NCI-H524 treated with DMSO at 0.1 percent for 48 hours (cell line): ENCODE results near the gene SLFN5.
"Not testable (repeated sequence)": the region's sequence is repeated elsewhere in the genome, so short reads cannot be mapped to it uniquely, and the experiment has no call there.

Source experiments
- DNase-seq: peaks from one replicate; lab custom pipeline; 2025; lab: John Stamatoyannopoulos, UW

The SLFN5 gene

DNA sequence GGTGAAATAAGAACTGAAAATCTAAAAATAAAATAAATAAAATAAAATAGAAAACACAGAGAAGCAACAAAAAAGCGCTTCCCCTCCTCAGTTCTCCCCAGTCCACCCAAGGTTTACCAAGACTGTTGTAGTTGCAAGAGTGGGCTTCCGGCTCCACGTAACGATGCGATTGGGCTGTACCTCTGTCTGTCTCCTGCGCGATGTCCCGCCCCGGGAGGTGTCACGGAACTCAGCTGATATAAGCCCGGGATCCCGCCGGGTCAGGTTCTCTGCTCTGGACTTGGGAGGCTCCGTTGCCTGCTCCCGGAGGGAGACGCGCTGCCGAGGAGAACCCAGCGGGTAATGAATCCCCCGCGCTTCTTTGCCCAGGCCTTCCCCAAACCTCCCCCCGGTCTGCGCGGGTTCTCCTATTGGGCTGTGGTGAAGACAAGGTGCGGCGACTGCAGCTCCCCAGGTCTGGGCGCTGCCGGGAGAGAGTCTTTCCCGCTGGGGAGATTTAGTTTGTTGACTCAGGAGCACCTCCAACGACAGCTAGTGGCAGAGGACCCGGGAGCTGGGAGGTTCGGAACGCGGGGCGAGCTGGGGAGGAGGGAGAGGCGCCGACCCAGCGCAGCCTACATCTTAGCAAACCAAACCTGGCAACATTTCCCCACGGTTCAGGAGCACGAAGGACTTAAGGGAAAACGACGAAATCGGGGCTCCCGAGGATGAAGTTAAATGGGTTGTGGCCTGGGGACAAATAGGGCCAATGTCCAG is at the start of gene SLFN5:
SLFN5 (plus strand) TSS at position 268 of the 756 bp plus-strand sequence. CDS start 15,619 bp downstream, outside the sequence.
- no peak for DNase-seq

DNA sequence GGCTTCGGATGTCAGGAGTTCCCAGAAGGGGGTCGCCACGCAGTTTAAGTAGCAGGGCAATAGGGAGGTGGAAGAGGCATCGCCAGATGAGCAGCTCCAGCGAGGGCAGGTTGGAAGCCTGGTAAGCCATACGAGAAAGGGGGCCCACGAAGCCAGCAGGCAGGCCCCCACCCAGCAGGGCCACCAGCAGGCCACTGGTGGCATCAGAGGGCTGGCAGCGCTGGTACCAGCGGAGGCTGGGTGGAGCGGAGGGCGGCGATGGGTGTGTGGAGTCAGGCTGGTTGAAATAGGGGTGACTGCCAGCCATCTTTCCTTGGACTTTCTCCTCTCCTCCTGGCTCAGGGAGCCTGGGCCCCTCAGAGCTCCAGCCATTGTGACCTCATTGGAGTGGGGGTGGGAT is 48.9 kb upstream of the SLFN5 start, which contains the start of gene SLC35G3:
SLC35G3 (minus strand) TSS at position 393 of the 400 bp plus-strand sequence; CDS start at position 307, 86 bp downstream.
- DNase-seq = not testable (repeated sequence)

DNA sequence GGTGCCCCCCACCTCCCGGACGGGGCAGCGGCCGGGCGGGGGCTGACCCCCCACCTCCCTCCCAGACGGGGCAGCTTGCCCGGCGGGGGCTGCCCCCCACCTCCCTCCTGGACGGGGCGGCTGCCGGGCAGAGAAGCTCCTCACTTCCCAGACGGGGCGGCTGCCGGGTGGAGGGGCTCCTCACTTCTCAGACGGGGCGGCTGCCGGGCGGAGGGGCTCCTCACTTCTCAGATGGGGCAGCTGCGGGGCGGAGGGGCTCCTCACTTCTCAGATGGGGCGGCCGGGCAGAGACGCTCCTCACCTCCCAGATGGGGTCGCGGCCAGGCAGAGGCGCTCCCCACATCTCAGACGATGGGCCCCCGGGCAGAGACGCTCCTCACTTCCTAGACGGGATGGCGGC is 47.8 kb upstream of the SLFN5 start:
- DNase-seq = not testable (repeated sequence)

DNA sequence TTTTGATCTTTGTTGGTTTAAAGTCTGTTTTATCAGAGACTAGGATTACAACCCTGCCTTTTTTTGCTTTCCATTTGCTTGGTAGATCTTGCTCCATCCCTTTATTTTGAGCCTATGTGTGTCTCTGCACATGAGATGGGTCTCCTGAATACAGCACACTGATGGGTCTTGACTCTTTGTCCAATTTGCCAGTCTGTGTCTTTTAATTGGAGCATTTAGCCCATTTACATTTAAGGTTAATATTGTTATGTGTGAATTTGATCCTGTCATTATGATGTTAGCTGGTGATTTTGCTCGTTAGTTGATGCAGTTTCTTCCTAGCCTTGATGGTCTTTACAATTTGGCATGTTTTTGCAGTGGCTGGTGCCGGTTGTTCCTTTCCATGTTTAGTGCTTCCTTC is 40.3 kb upstream of the SLFN5 start:
- DNase-seq = not testable (repeated sequence)

DNA sequence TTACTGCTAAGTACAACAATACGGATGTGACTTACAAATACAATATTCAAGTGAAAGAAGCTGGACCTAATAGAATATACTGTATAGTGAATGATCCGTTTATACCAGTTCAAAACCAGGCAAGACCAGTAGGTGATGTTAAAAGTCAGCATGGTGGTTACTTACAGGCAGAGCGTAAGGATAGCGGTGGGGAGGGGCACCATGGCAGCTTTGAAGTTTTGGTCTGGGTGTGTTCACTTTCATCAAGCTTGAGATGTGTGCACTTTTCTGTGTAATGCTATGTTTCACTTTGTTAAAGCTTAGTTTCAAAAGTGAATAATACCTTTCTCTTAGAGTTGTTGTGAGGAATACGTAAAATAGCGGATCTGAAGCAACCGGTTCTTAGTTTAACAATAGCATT is 32.1 kb upstream of the SLFN5 start:
- DNase-seq = no peak

DNA sequence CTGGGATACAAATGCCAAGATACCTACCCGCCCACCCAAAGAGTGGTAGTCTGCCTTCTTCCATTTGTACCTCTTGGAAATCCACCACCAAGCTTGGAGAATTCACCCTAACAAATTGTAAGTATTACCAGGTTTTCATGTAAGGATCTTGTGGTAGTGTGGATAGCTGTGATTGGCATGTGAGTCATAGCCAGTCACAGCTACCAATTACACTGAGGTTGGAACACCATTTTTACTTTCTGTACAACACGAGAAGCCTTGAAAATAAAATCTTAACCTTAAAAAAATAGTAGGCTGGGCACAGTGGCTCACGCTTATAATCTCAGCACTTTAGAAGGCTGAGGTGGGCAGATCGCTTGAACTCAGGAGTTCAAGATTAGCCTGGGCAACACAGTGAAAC is 30.2 kb upstream of the SLFN5 start:
- DNase-seq = no peak

DNA sequence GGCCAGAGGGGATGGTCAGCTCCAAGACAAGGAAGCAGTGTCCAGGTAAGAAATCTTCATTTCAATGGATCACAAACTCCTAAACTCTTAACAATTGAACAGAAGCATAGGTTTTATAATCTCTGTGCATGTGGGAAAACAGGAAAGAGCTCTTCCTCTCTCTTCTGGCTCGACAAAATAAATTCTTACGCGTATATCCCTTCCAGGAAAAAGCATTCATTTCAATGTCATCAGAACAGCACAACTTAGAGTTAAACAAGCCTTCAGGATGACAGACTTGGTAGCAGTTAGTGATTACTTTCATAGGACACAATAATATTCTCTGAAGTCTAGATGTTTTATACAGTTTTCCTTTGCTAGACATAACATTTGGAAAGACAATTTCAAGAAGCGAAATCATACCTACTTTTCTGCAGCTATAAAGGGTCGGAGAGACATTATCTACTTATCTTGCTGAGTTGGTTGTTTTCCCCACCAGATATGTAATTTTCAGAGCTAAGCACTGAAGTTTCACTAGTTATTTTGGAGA is 29.4 kb upstream of the SLFN5 start:
- DNase-seq = no peak

DNA sequence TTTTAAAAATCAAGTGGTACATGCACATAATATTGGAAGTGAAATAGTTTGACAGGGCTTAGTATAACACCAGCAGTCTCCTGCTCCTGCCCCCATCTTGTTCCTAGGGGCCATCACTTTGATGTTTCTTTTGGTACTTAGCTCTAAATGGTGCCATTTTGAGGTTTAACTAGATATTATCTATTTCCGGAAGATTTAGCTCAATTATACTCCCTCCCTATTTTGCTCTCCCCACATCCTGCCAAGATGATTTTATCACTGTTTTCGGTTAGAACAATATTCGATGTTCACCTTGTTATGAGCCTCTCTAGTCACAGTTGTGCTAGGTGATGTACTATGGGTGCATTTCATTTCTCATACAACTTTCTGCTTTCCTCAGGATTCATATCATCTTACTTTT is 28.7 kb upstream of the SLFN5 start:
- DNase-seq = no peak

DNA sequence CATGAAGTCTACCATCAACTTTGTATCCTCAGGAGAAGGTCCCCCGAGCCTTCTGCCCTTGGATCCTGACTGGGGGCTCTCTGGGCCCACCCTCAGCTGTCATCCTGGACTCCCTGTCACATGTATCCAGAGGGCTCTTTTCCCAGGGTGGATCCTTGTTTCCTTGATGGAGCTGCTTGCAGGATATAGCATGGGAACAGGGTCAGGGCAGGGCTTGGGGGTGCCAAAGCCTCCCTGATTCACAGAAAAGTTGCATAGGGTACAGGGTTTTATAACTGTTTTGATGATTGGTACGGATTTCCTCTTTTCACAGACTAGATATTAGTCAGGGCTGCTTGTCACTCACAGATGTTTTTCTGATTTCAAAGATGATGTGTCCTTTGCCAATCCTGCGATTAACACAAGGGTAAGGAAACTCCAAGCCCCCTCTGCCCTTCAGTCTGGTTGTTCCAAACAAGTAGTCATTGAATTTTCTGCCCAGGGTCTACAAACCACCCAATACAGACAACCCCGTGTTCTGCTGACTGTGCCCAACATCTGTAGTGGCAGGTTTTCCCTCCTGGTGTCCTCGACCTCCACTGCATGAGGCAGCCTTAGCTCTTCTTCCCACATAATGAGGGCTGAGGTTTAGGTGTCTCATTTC is 28.1 kb upstream of the SLFN5 start:
- no peak for DNase-seq

DNA sequence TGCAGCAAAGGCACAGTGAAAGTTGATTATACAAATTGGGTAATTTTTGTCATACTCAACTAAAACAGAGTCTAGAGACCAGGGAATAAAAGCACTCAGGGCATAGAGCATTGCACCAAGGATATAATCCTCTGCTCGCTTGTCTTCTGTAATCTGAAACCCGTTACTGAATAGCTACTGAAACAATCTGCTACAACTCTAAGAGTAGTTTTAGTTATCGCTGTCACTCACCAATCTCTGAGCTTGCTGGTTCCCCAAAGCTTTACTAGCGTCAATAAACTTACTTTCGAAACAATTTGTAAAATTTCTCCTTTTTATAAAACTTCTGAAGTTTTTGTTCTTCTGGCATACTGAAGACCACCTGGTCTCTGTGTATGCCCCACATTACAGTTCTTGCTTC is 25.8 kb upstream of the SLFN5 start:
- DNase-seq = no peak

DNA sequence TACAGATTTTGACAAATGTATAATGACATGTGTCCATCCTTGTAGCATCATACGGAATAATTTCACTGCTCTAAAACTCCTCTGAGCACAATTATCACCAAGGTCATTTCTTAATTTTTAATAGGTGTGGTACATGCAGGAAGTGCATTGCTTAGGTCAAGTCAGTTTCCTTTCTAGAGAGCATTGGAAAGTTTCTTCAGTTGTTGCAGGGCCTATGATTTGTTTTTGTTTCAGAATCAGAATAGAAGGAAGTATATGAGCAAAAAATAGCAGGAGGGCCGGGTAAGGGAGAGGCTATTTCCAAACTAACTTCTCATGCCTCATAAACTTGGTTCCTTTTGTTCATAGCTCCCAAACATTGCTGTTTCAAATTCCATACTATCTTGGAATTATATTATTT is 24.0 kb upstream of the SLFN5 start:
- no peak for DNase-seq

DNA sequence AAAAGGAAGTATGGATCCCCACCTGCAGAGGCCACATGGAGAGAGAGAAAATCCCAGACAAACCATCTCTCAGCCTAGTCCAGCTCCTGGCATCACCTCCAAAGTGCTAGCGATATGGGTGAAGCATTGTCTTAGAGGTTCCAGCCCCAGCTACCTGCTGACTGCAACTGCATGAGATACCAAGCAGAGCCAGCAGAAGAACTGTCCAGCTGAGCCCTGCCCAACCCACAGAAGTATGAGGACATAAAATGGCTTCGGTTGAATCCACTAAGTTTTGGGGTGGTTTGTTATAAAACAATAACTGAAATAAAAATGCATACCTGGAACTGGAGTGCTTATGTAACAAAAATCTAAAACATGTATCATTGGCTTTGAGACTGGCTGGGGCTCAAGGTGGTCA is 20.4 kb upstream of the SLFN5 start:
- no peak for DNase-seq

DNA sequence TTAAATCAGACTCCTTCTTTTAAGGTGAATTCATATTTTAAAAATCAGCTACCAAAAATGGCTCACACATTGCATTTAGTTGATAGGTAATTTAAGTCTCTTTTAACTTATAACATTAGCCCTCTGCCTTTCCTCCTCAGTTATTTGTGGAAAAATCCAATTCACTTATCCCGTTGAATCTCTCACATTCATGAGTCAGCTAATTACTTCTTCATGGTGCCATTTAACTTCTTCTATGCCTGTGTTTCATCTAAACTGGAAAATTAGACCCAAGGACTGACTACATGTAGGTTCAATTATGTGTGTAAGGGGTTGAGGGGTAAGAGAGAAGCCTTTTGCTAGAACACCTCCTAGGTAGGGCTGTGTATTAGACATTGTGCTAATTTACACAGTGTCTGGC is 18.4 kb upstream of the SLFN5 start:
- no peak for DNase-seq

DNA sequence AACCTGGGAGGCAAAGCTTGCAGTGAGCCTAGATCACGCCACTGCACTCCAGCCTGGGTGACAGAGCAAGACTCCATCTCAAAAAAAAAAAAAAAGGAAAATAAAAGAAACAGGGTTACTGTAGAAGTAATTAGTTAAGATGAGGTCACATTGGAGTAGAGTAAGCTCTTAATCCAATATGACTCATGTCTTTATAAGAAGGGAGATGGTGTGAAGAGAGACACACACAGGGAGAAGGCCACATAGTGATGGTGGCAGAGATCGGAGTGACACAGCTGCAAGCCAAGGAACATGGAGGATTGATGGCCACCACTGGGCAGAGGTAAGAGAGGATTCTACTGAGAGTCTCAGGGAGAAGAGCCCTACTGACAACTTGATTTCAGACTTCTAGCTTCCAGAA is 15.3 kb upstream of the SLFN5 start:
- no peak for DNase-seq

DNA sequence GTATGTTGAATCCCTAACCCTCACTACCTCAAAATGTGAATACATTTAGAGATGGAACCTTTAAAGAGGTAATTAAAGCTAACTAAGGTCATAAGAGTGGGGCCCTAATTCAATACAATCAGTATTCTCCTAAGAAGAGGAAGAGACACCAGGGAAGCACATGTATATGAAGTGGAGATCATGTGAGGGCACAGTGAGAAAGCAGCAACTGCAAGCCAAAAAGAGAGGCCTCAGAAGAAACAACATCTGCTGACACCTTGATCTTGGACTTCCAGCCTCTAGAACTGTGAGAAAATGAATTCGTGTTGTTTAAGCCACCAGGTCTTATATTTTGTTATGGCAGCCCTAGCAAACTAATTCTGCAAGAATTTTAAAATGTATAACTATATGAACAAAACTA is 13.2 kb upstream of the SLFN5 start:
- DNase-seq = no peak

DNA sequence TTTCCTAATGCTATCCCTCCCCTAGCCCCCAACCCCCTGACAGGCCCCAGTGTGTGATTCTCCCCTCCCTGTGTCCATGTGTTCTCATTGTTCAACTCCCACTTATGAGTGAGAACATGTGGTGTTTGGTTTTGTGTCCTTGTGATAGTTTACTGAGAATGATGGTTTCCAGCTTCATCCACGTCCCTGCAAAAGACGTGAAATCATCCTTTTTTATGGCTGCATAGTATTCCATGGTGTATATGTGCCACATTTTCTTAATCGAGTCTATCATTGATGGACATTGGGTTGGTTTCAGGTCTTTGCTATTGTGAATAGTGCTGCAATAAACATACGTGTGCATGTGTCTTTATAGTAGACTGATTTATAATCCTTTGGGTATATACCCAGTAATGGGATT is 8.6 kb upstream of the SLFN5 start:
- DNase-seq = not testable (repeated sequence)

DNA sequence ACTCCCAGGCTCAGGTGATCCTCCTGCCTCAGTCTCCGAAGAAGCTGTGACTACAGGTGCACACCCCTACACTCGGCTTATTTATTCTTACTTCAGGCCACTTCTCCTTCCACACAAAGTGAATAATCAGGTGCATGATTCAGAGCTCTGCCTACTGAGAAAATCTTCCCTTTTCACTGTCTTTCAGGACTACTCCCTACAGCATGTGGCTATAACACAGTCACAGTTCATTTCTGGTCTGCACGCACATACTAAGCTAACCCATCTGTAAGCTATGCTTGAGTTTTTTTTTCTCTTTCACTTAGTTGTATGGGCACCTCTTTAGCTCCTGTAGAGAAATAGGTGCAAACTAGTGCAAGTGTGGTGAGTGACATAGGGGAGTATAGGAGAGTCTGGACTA is 7.6 kb upstream of the SLFN5 start:
- DNase-seq = no peak

DNA sequence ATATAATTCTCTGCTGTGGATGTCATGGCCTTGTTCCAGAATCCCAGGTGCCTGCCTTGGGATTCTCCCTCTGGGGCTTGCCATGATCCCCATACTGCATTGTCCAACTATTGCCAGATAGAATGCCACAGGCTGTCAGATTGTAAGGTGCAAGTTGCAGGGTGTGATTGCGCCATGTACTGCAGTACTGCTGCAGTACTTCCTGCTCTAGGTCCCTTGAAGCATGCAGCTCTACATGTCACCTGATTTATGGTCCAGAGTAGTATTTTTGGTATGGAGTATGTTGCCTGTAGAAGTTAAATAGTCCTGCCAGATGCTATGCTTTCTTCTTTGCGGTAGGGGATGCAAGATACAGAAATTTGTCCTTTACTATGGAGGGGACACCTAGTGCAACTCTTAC is 7.0 kb upstream of the SLFN5 start:
- DNase-seq = no peak

DNA sequence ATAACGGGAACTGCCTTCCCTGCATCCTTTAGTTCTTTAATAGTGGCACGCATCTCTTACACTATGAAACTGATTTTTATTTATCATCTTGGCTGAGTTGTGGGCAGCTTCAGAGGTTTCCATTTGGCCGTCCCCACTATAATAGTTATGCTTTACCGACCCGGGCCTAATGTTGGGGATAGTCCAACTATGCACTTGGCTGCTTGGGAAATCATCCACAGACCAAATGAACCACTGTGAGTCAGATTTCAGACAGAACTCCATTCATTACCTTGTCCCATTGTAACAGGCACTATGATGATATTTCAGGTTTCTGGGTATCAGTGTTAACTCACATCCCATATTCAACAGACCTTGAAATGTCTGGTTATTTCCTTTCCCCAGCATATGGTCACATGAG is 6.1 kb upstream of the SLFN5 start:
- DNase-seq = no peak

DNA sequence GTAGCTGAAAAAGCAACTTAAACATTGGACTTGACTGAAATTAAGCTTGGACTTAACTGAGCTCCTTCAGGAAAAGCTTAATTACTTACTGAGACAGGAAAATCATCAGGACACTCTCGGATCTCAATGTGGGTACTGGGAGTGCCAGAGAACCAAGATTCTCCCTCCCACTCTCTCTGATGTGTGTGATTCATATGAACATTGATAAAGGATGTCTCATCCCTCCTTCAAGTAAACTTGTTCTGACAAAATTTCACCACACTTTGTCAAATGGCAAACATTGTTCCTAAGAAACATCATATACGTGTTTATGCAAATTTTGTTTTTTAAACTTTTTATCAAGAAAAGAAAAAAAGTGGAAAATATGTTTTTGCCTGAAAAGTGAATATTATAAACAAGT is 4.1 kb upstream of the SLFN5 start:
- DNase-seq = no peak

DNA sequence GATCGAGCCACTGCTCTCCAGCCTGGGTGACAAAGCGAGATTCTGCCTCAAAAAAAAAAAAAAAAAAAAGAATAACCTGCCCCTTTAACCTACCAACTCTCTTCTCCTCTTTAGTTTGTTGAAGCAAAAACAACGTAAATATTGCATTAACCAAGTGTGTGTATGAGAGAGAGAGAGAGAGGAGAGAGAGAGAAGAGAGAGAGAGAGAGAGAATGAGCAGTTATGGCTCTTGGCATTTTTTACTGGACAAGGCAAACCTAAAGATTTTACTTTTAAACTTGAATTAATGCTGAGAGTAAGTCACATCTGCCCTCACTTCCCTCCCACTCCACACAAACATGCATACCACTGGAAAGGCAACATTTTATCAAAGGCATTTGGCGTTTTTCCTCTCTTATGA is 3.0 kb upstream of the SLFN5 start:
- DNase-seq = no peak

DNA sequence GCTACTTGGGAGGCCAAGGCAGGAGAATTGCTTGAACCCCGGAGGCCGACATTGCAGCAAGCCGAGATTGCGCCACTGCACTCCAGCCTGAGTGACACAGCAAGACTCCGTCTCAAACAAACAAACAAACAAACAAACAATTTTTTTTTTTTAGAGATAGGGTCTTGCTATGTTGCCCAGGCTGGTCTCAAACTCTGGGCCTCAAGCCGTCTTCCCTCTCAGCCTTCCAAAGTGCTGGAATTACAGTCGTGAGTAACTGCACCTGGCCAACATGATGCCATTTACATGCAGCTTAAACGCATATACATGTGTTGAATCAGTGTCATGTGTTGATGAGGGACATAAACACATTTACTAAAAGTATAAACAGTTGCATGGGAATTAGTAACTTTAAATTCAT is 2.0 kb upstream of the SLFN5 start:
- DNase-seq = no peak

DNA sequence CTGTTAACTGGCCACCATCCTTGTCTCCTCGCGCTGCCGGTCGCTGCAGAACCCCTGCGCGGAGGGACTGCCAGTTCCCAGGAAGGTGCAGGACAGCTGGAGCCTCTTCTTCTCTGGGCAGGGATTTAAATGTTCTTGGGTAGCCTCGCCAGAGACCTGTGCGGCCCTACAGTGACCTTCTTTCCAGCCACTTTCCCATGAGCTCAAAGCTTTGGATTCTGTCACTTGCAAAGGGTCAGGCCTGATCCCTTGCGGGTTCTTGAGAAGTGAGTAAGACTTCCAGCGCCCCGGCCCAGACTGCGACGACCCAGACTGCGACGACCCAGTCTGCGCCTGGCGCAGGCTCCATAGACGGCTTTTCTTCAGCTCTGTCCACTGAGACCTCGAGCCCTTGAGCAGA is 1.4 kb upstream of the SLFN5 start:
- DNase-seq = no peak
